Measurements from ENCODE around the gene MACROD2.
"Not testable (repeated sequence)": the region's sequence is repeated elsewhere in the genome, so short reads cannot be mapped to it uniquely, and the experiment has no call there.

DNA sequence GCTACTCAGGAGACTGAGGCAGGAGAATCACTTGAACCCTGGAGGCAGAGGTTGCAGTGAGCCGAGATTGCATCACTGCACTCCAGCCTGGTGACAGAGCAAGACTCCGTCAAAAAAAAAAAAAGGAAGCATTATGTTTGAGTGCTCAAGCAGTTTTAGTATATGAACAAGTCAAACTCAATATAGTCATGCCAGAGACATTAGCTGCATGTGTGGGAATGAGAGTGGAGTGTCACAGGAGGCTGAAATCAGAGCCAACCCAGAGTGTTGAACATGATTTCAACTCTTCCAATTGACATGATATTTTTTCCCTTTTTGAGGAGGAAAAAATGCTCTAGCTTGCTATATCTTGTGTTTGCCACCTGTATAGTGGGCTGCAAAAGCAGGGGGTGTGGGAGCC, 931.1 kb downstream of the MACROD2 start:
- not testable (repeated sequence) for TF ChIP-seq CREB1 (CRISPR knock-in tag; IDR thresholded peaks at IDR 0.05; ENCODE audit: low read depth); EZH2 (IDR thresholded peaks at IDR 0.05; ENCODE audit: low read depth, unreplicated experiment); POLR2AphosphoS5 (IDR thresholded peaks at IDR 0.05; ENCODE audit: low read depth); REST (IDR thresholded peaks at IDR 0.05; ENCODE audit: unreplicated experiment); ETS1 (IDR thresholded peaks at IDR 0.05); NANOG (IDR thresholded peaks at IDR 0.05; ENCODE audit: borderline replicate concordance)
- TF ChIP-seq, protein P1, sequence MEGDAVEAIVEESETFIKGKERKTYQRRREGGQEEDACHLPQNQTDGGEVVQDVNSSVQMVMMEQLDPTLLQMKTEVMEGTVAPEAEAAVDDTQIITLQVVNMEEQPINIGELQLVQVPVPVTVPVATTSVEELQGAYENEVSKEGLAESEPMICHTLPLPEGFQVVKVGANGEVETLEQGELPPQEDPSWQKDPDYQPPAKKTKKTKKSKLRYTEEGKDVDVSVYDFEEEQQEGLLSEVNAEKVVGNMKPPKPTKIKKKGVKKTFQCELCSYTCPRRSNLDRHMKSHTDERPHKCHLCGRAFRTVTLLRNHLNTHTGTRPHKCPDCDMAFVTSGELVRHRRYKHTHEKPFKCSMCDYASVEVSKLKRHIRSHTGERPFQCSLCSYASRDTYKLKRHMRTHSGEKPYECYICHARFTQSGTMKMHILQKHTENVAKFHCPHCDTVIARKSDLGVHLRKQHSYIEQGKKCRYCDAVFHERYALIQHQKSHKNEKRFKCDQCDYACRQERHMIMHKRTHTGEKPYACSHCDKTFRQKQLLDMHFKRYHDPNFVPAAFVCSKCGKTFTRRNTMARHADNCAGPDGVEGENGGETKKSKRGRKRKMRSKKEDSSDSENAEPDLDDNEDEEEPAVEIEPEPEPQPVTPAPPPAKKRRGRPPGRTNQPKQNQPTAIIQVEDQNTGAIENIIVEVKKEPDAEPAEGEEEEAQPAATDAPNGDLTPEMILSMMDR (conservative IDR thresholded peaks at IDR 0.05; ENCODE audit: low read depth in 2 of 2) = not testable (repeated sequence)

Measured in GM23338 (cell line).